Caco-2 (cell line): ENCODE results near the gene TMEM223. TPM values are rescaled to one million over a fixed set of nuclear protein-coding genes. Genes with fewer than 3 reads are reported as not detected.
A peak's percentile ranks its signal among the peaks of the same experiment; 100 is the strongest.

Source experiments
- BruUV-seq: library from RNA; stranded (reverse); fragments of 400-500 nt; replicated peaks from 2 replicates; lab custom pipeline; 2021; lab: Mats Ljungman, UMichigan
- CTCF ChIA-PET: fragments of 300-600 bp; sonication (Branson Sonifier 250); formaldehyde crosslinking; loops from one replicate; lab custom pipeline; 2022; ENCODE audit warnings: antibody characterized with exemption; lab: Charles Lee
- POLR2A ChIA-PET: fragments of 300-600 bp; sonication (Branson Sonifier 250); formaldehyde crosslinking; loops from one replicate; lab custom pipeline; 2022; ENCODE audit warnings: antibody characterized with exemption; lab: Charles Lee
- DNase-seq, 2 experiments: peaks; one replicate each; pipeline versions ENCODE4 v3.0.0 to v3.0.0-alpha.2; 2020 to 2022
- H3K27me3 ChIP-seq: replicated peaks from 2 replicates; pipeline ENCODE4 v1.6.0; 2011; ENCODE audit warnings: low read length; ENCODE audit not compliant: control insufficient read depth, insufficient read depth
- H3K36me3 ChIP-seq: 2 replicates; pipeline ENCODE4 v1.5.1; 2011; ENCODE audit warnings: low read length; ENCODE audit not compliant: control insufficient read depth, insufficient read depth
- H3K4me1 ChIP-seq: fragments of 250-450 bp; sonication (Bioruptor Pico); 2 replicates; pipeline ENCODE4 v1.5.1; 2020; ENCODE audit warnings: mild to moderate bottlenecking
- H3K4me3 ChIP-seq: 2 replicates; pipeline ENCODE4 v1.5.1; 2011; ENCODE audit warnings: low read depth, mild to moderate bottlenecking, control low read depth, low read length
- H3K9me3 ChIP-seq: fragments of 250-450 bp; sonication (Bioruptor Pico); 2 replicates; pipeline ENCODE4 v1.5.1; 2020; ENCODE audit warnings: mild to moderate bottlenecking, moderate library complexity
- H3K27ac Mint-ChIP-seq: one replicate; pipeline ENCODE4 v1.8.0; 2022; ENCODE audit warnings: mixed read lengths; ENCODE audit not compliant: unreplicated experiment
- H3K27me3 Mint-ChIP-seq: one replicate; pipeline ENCODE4 v1.8.0; 2022; ENCODE audit warnings: mixed read lengths; ENCODE audit not compliant: insufficient read depth, unreplicated experiment
- H3K36me3 Mint-ChIP-seq: one replicate; pipeline ENCODE4 v1.8.0; 2022; ENCODE audit warnings: mild to moderate bottlenecking, mixed read lengths; ENCODE audit not compliant: insufficient read depth, unreplicated experiment
- H3K4me1 Mint-ChIP-seq: one replicate; pipeline ENCODE4 v1.8.0; 2022; ENCODE audit warnings: low read depth, mixed read lengths; ENCODE audit not compliant: unreplicated experiment
- H3K4me3 Mint-ChIP-seq: one replicate; pipeline ENCODE4 v1.8.0; 2022; ENCODE audit warnings: mild to moderate bottlenecking, moderate library complexity, mixed read lengths; ENCODE audit not compliant: unreplicated experiment
- H3K9me3 Mint-ChIP-seq: one replicate; pipeline ENCODE4 v1.8.0; 2022; ENCODE audit warnings: mixed read lengths; ENCODE audit not compliant: unreplicated experiment
- CTCF ChIP-seq, 2 experiments: fragments of 200-600 bp in 1 of 2; IDR thresholded peaks; 1 replicate in 1 of 2; 2 replicates in 1 of 2; pipeline versions ENCODE4 v1.5.1 to v1.8.0; 2011 to 2022; ENCODE audit warnings: antibody characterized with exemption in 1 of 2, control low read depth in 1 of 2, inconsistent platforms in 1 of 2, low read depth in 1 of 2, low read length in 1 of 2, mild to moderate bottlenecking in 1 of 2, moderate library complexity in 1 of 2; ENCODE audit not compliant: insufficient read depth in 1 of 2, severe bottlenecking in 1 of 2, unreplicated experiment in 1 of 2
- intact Hi-C: fragments of 100-400 bp; cut with micrococcal nuclease; formaldehyde crosslinking; loops from one replicate; pipeline ENCODE4 v1.10.0; 2022; ENCODE audit not compliant: unreplicated experiment
- total RNA-seq: library from RNA; stranded (reverse); gene quantifications from 2 replicates; pipeline ENCODE4 v1.2.3, GENCODE V29; 2022

TMEM223 gene
- total RNA-seq, 1 experiment from 2014 or later: 22.7 TPM

GRCh38 chr11:62794201-62794775 lies 2.5 kb upstream of the TMEM223 start:
- Mint-ChIP-seq H3K36me3 (peaks cover 97% of the 10 kb centered on the region), H3K4me3 (no peak overlapping the region)
- intact Hi-C loops: no loop called here

GRCh38 chr11:62792202-62792575 lies 383 bp upstream of the TMEM223 start:
- Mint-ChIP-seq H3K27me3 (no peaks in the 10 kb centered on the region), H3K27ac (peak overlapping the region; percentile 93), H3K9me3 (no peaks in the 10 kb centered on the region), H3K36me3 (peaks cover 90% of the 10 kb centered on the region), H3K4me1 (peaks cover 14% of the 10 kb centered on the region), H3K4me3 (peak overlapping the region; percentile 83)
- BruUV-seq: no TSS peak
- ChIA-PET POLR2A (interaction anchor here (0.7 to 1.6 kb wide), 4 partner anchors 30 to 86 kb away, joined by 3 to 6 read pairs (median 4); partner anchors contain the start of genes POLR2G and STX5), CTCF (no interaction called here)
- no peak for DNase-seq
- TF ChIP-seq CTCF (IDR thresholded peaks at IDR 0.05; ENCODE audit: insufficient read depth in 1 of 2, low read depth in 1 of 2, low read length in 1 of 2, severe bottlenecking in 1 of 2, unreplicated experiment in 1 of 2): no peak
- H3K4me1 ChIP-seq: peaks cover 5% of the 10 kb centered on the region
- H3K27me3 ChIP-seq: no peaks in the 10 kb centered on the region
- H3K4me3 ChIP-seq: peak overlapping the region; percentile 1; the same call in 1 of the 2 replicates
- intact Hi-C loops: loop anchor here (1.0 kb wide), 2 partner anchors 13 to 70 kb away; partner anchors contain the start of gene NXF1
- H3K36me3 ChIP-seq: peaks cover 6% of the 10 kb centered on the region; the same call in 1 of the 2 replicates
- no peaks in the 10 kb centered on the region for H3K9me3 ChIP-seq

More at GRCh38 chr11:62794201-62794775, 2.5 kb upstream of the TMEM223 start:
- Mint-ChIP-seq H3K4me1 (peaks cover 14% of the 10 kb centered on the region), H3K27ac (peak overlapping the region; percentile 19), H3K9me3 (no peaks in the 10 kb centered on the region), H3K27me3 (no peaks in the 10 kb centered on the region)
- no peaks in the 10 kb centered on the region for H3K9me3 ChIP-seq
- ChIA-PET POLR2A (interaction anchor here (0.7 to 1.2 kb wide), 3 partner anchors 12 to 1447 kb away, joined by 3 to 6 read pairs (median 4); partner anchors contain the start of genes FKBP2 and STX5), CTCF (interaction anchor here (0.5 to 1.2 kb wide), 3 partner anchors 16 to 902 kb away, joined by 3 to 9 read pairs (median 4); no protein-coding TSS in a partner anchor)
- no peak for DNase-seq
- peaks cover 5% of the 10 kb centered on the region for H3K4me1 ChIP-seq
- no TSS peak for BruUV-seq
- TF ChIP-seq CTCF (IDR thresholded peaks at IDR 0.05; ENCODE audit: insufficient read depth in 1 of 2, low read depth in 1 of 2, low read length in 1 of 2, severe bottlenecking in 1 of 2, unreplicated experiment in 1 of 2): no peak
- no peaks in the 10 kb centered on the region for H3K27me3 ChIP-seq
- peaks cover 5% of the 10 kb centered on the region; the same call in 1 of the 2 replicates for H3K36me3 ChIP-seq
- no peak overlapping the region for H3K4me3 ChIP-seq

- no TSS peak for BruUV-seq
- Histone ChIP-seq H3K4me3 (no peak overlapping the region), H3K27me3 (no peaks in the 10 kb centered on the region), H3K36me3 (peaks cover 6% of the 10 kb centered on the region; the same call in 1 of the 2 replicates), H3K9me3 (no peaks in the 10 kb centered on the region), H3K4me1 (peaks cover 9% of the 10 kb centered on the region)
- ChIA-PET POLR2A (interaction anchor here (0.8 kb wide), 1 partner anchor 42 kb away, joined by 3 read pairs; no protein-coding TSS in a partner anchor), CTCF (interaction anchor here (0.8 kb wide), 1 partner anchor 66 kb away, joined by 3 read pairs; no protein-coding TSS in a partner anchor)
- Mint-ChIP-seq H3K9me3 (no peaks in the 10 kb centered on the region), H3K36me3 (peaks cover 76% of the 10 kb centered on the region), H3K27ac (peak overlapping the region; percentile 93), H3K27me3 (no peaks in the 10 kb centered on the region), H3K4me3 (peak overlapping the region; percentile 91), H3K4me1 (peaks cover 12% of the 10 kb centered on the region)
- no peak for TF ChIP-seq CTCF (IDR thresholded peaks at IDR 0.05; ENCODE audit: insufficient read depth in 1 of 2, low read depth in 1 of 2, low read length in 1 of 2, severe bottlenecking in 1 of 2, unreplicated experiment in 1 of 2)
- intact Hi-C loops: no loop called here
- no peak for DNase-seq
Observed at GRCh38 chr11:62789576-62789975, 2.2 kb downstream of the TMEM223 start.
